H1 (cell line): ENCODE results near the gene MSI1. TPM values are rescaled to one million over a fixed set of nuclear protein-coding genes. Genes with fewer than 3 reads are reported as not detected.

Source experiments
- CTCF ChIA-PET: fragments of 300-600 bp; sonication (Branson Sonifier 250); formaldehyde crosslinking; loops from one replicate; lab custom pipeline; 2021; ENCODE audit not compliant: partially characterized antibody; lab: Charles Lee
- POLR2A ChIA-PET: fragments of 300-600 bp; sonication (Branson Sonifier 250); formaldehyde crosslinking; loops from one replicate; lab custom pipeline; 2021; ENCODE audit warnings: inconsistent platforms; ENCODE audit not compliant: partially characterized antibody; lab: Charles Lee
- DNase-seq, 2 experiments: peaks; one replicate each; pipeline versions ENCODE4 v3.0.0 to v3.0.0-alpha.2; 2010 to 2022; ENCODE audit warnings: low spot score in 2 of 2, low read depth in 1 of 2, mixed read lengths in 1 of 2
- FAIRE-seq: peaks from 2 replicates; lab custom pipeline; 2011; peaks lifted over from hg19 to GRCh38; lab: Jason Lieb, UNC
- H2AFZ ChIP-seq: 2 replicates; pipeline ENCODE4 v1.8.1; 2012; ENCODE audit warnings: low read length, inconsistent platforms
- H2AK5ac ChIP-seq: 2 replicates; pipeline ENCODE4 v1.6.1; 2013; ENCODE audit warnings: low read depth, low read length
- H2BK120ac ChIP-seq: replicated peaks from 2 replicates; pipeline ENCODE3; 2013; ENCODE audit warnings: low read depth, low read length, inconsistent platforms
- H2BK12ac ChIP-seq: 2 replicates; pipeline ENCODE4 v1.6.1; 2013; ENCODE audit warnings: low read depth, low read length
- H2BK15ac ChIP-seq: 2 replicates; pipeline ENCODE4 v1.6.1; 2013; ENCODE audit warnings: low read length
- H2BK20ac ChIP-seq: 2 replicates; pipeline ENCODE4 v1.6.1; 2013; ENCODE audit warnings: low read length
- H2BK5ac ChIP-seq: 2 replicates; pipeline ENCODE4 v1.6.1; 2013; ENCODE audit warnings: low read depth, low read length
- H3K14ac ChIP-seq: 2 replicates; pipeline ENCODE4 v1.6.1; 2013; ENCODE audit warnings: inconsistent platforms; ENCODE audit not compliant: insufficient read length
- H3K18ac ChIP-seq: 2 replicates; pipeline ENCODE4 v1.6.1; 2013; ENCODE audit warnings: low read length; ENCODE audit errors: extremely low read depth
- H3K23ac ChIP-seq: 2 replicates; pipeline ENCODE4 v1.6.1; 2013; ENCODE audit warnings: inconsistent platforms; ENCODE audit not compliant: insufficient read length
- H3K23me2 ChIP-seq: 2 replicates; pipeline ENCODE4 v1.6.1; 2013; ENCODE audit warnings: low read depth, low read length
- H3K27ac ChIP-seq: 2 replicates; pipeline ENCODE4 v1.6.1; 2011; ENCODE audit warnings: low read depth, low read length, inconsistent platforms
- H3K27me3 ChIP-seq, 4 experiments: replicated peaks in 1 of 4; 1 replicate in 1 of 4; 2 replicates in 3 of 4; pipeline versions ENCODE4 v1.6.1 to v1.8.1; 2011 to 2013; ENCODE audit warnings: low read length in 3 of 4, mild to moderate bottlenecking in 3 of 4, inconsistent platforms in 2 of 4, mixed read lengths in 2 of 4, moderate library complexity in 1 of 4; ENCODE audit not compliant: control insufficient read depth in 3 of 4, insufficient read depth in 3 of 4; ENCODE audit errors: extremely low read depth in 1 of 4
- H3K36me3 ChIP-seq, 4 experiments: 2 replicates each; pipeline versions ENCODE4 v1.6.1 to v1.8.1; 2011 to 2013; ENCODE audit warnings: mild to moderate bottlenecking in 4 of 4, low read length in 3 of 4, moderate library complexity in 2 of 4, control low read depth in 1 of 4, inconsistent platforms in 1 of 4; ENCODE audit not compliant: insufficient read depth in 4 of 4, control insufficient read depth in 2 of 4
- H3K4ac ChIP-seq: replicated peaks from 2 replicates; pipeline ENCODE3; 2013; ENCODE audit warnings: low read length, low read depth, mixed read lengths, inconsistent platforms; ENCODE audit not compliant: insufficient read length
- H3K4me1 ChIP-seq, 4 experiments: replicated peaks in 1 of 4; 1 replicate in 1 of 4; 2 replicates in 3 of 4; pipeline versions ENCODE4 v1.6.1 to v1.8.1; 2011 to 2013; ENCODE audit warnings: low read length in 3 of 4, inconsistent platforms in 2 of 4, mixed read lengths in 1 of 4; ENCODE audit not compliant: insufficient read depth in 4 of 4, control insufficient read depth in 3 of 4
- H3K4me2 ChIP-seq, 2 experiments: 2 replicates each; pipeline versions ENCODE4 v1.6.1 to v1.8.1; 2011 to 2013; ENCODE audit warnings: low read depth in 2 of 2, low read length in 2 of 2, control low read depth in 1 of 2, inconsistent platforms in 1 of 2, mild to moderate bottlenecking in 1 of 2; ENCODE audit not compliant: insufficient read depth in 1 of 2
- H3K4me3 ChIP-seq, 4 experiments: fragments of 200-600, 300-600 bp in 1 of 4; sonication (generic), shearing (Covaris generic), sonication (Bioruptor Twin) in 1 of 4; 2 replicates each; pipeline versions ENCODE4 v1.5.1 to v1.8.1; 2011 to 2016; ENCODE audit warnings: low read length in 4 of 4, low read depth in 3 of 4, control low read depth in 2 of 4, inconsistent platforms in 2 of 4, mild to moderate bottlenecking in 2 of 4, mixed read lengths in 1 of 4, moderate library complexity in 1 of 4; ENCODE audit not compliant: insufficient read depth in 2 of 4; ENCODE audit errors: extremely low read depth in 1 of 4
- H3K56ac ChIP-seq: replicated peaks from 2 replicates; pipeline ENCODE3; 2013; ENCODE audit warnings: low read depth, mild to moderate bottlenecking, mixed read lengths, low read length, inconsistent platforms; ENCODE audit not compliant: insufficient read length
- H3K79me1 ChIP-seq: 2 replicates; pipeline ENCODE4 v1.6.1; 2013; ENCODE audit warnings: low read depth, low read length, control low read depth
- H3K79me2 ChIP-seq, 2 experiments: 2 replicates each; pipeline versions ENCODE4 v1.6.1 to v1.8.1; 2012 to 2013; ENCODE audit warnings: low read length in 2 of 2, mild to moderate bottlenecking in 2 of 2, inconsistent platforms in 1 of 2; ENCODE audit not compliant: insufficient read depth in 2 of 2, control insufficient read depth in 1 of 2
- H3K9ac ChIP-seq, 4 experiments: replicated peaks in 1 of 4; 1 replicate in 1 of 4; 2 replicates in 3 of 4; pipeline versions ENCODE4 v1.6.1 to v1.8.1; 2011 to 2013; ENCODE audit warnings: low read depth in 3 of 4, low read length in 3 of 4, control low read depth in 2 of 4, mild to moderate bottlenecking in 2 of 4, moderate library complexity in 2 of 4, inconsistent platforms in 1 of 4; ENCODE audit errors: extremely low read depth in 1 of 4
- H3K9me3 ChIP-seq, 2 experiments: 2 replicates each; pipeline versions ENCODE4 v1.6.1 to v1.8.1; 2012 to 2013; ENCODE audit warnings: mild to moderate bottlenecking in 2 of 2, moderate library complexity in 2 of 2, control low read depth in 1 of 2, inconsistent platforms in 1 of 2, low read depth in 1 of 2, low read length in 1 of 2, mixed read lengths in 1 of 2; ENCODE audit not compliant: insufficient read depth in 2 of 2
- H4K20me1 ChIP-seq, 2 experiments: replicated peaks in 1 of 2; 2 replicates each; pipeline versions ENCODE3 to v1.8.1; 2011 to 2013; ENCODE audit warnings: inconsistent platforms in 2 of 2, low read length in 2 of 2, mild to moderate bottlenecking in 1 of 2; ENCODE audit not compliant: insufficient read depth in 2 of 2, control insufficient read depth in 1 of 2
- H4K5ac ChIP-seq: 2 replicates; pipeline ENCODE4 v1.6.1; 2013; ENCODE audit warnings: low read length, low read depth, mixed read lengths, inconsistent platforms; ENCODE audit not compliant: insufficient read length
- H4K8ac ChIP-seq: 2 replicates; pipeline ENCODE4 v1.8.0; 2013; ENCODE audit warnings: mild to moderate bottlenecking, moderate library complexity, low read length, inconsistent platforms; ENCODE audit not compliant: insufficient read depth; ENCODE audit errors: extremely low read depth
- H4K91ac ChIP-seq: replicated peaks from 2 replicates; pipeline ENCODE3; 2013; ENCODE audit warnings: low read length, mixed read lengths, inconsistent platforms; ENCODE audit not compliant: insufficient read length
- BACH1 ChIP-seq: IDR thresholded peaks from 2 replicates; pipeline ENCODE4 v1.6.1; 2012; ENCODE audit warnings: low read length, improper control_type of control experiment
- CHD2 ChIP-seq: IDR thresholded peaks from 2 replicates; pipeline ENCODE4 v1.6.1; 2012; ENCODE audit warnings: low read length, improper control_type of control experiment
- JUND ChIP-seq: IDR thresholded peaks from 2 replicates; pipeline ENCODE4 v1.6.1; 2011; ENCODE audit warnings: mild to moderate bottlenecking, improper control_type of control experiment, low read length
- KDM4A ChIP-seq: IDR thresholded peaks from one replicate; pipeline ENCODE4 v1.7.1; 2012; ENCODE audit warnings: low read depth, mild to moderate bottlenecking, moderate library complexity, low read length, inconsistent platforms; ENCODE audit not compliant: severe bottlenecking
- KDM5A ChIP-seq: fragments of 200-600 bp; IDR thresholded peaks from 2 replicates; pipeline ENCODE4 v1.7.1; 2012; ENCODE audit warnings: mild to moderate bottlenecking, low read length, inconsistent platforms, mixed read lengths
- POLR2A ChIP-seq, 2 experiments: IDR thresholded peaks; 1 replicate in 1 of 2; 2 replicates in 1 of 2; pipeline ENCODE4 v1.6.1; 2011; ENCODE audit warnings: low read depth in 2 of 2, low read length in 2 of 2, mild to moderate bottlenecking in 2 of 2; ENCODE audit errors: control extremely low read depth in 1 of 2
- POU5F1 ChIP-seq: IDR thresholded peaks from 2 replicates; pipeline ENCODE4 v1.6.1; 2011; ENCODE audit warnings: low read depth, mild to moderate bottlenecking, low read length, moderate library complexity
- RAD21 ChIP-seq, 2 experiments: IDR thresholded peaks in 1 of 2; conservative IDR thresholded peaks in 1 of 2; 2 replicates each; pipeline ENCODE4 v1.6.1; 2011; ENCODE audit warnings: low read depth in 2 of 2, low read length in 2 of 2, improper control_type of control experiment in 1 of 2, inconsistent platforms in 1 of 2, mild to moderate bottlenecking in 1 of 2, moderate library complexity in 1 of 2
- WGBS, 2 experiments: shearing (Covaris generic) in 1 of 2; methylation state at CpG; one replicate each; pipeline versions ENCODE4 v1.1.6 to v1.1.7; 2013 to 2015; ENCODE audit warnings: low lambda C conversion rate in 2 of 2, mixed read lengths in 2 of 2, inconsistent platforms in 1 of 2, low coverage in 1 of 2, missing lambda C conversion rate in 1 of 2; ENCODE audit not compliant: insufficient replicate concordance in 2 of 2, insufficient coverage in 1 of 2, insufficient read length in 1 of 2; ENCODE audit errors: extremely low coverage in 1 of 2, missing lambda C conversion rate in 1 of 2; 5-methylcytosine and 5-hydroxymethylcytosine counted together
- polyA plus RNA-seq, 7 experiments: library from polyadenylated mRNA; depleted of rRNA in 3 of 7; stranded (reverse) in 5 of 7; unstranded in 2 of 7; fragments of >200 nt in 5 of 7; fragments of 200-250 nt in 2 of 7; gene quantifications; 1 replicate in 5 of 7; 2 replicates in 1 of 7; 4 replicates in 1 of 7; pipeline versions ENCODE4 v1.2.1 to v1.2.3, GENCODE V29; 2011 to 2013; ENCODE audit warnings: missing spikeins in 2 of 7, mixed read lengths in 2 of 7
- total RNA-seq: library from RNA; stranded (reverse); fragmentation: NEBNext Ultra II Directional; extraction: Animal tissue kit (Norgen Biotek cat#: 25700); gene quantifications from 2 replicates; pipeline ENCODE4 v1.2.1, GENCODE V29; 2021
- TF ChIP-seq, protein P1 (sequence below), 3 experiments: IDR thresholded peaks; 1 replicate in 2 of 3; 2 replicates in 1 of 3; pipeline versions ENCODE4 v1.5.1 to v1.6.1; 2011; ENCODE audit warnings: low read length in 3 of 3, mild to moderate bottlenecking in 3 of 3, inconsistent platforms in 2 of 3, low read depth in 1 of 3, moderate library complexity in 1 of 3; ENCODE audit not compliant: insufficient read depth in 1 of 3; ENCODE audit errors: control extremely low read depth in 1 of 3
- TF ChIP-seq, protein P2 (sequence below): IDR thresholded peaks from 2 replicates; pipeline ENCODE4 v1.6.1; 2012; ENCODE audit warnings: inconsistent platforms

The MSI1 gene
- total and polyA plus RNA-seq, 2 of the 8 experiments (the other 6 are each of a cell fraction or from before 2014, with no cell fraction given): 13.5 to 51.9 TPM

DNA sequence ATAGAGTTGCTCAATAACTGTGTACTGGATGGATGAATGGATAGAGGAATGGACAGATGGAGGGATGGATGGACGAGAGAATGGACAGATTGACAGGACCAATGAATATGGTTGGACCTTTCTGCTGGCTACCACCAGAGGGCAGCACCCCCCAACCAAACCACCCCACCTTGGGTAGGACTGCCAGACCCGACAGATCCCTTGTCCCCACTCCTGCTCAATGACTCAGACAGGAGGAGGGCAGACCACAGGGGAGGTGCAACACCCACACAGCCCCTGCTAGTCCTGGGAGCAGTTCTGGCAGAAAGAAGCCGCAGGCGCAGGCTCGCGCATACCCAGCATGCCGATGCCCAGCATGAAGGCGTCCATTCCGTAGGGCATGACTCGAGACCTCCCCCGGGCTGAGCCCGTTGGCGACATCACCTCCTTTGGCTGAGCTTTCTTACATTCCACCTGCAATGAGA lies 12.4 kb downstream of the MSI1 start:
- peaks cover 3% of the 10 kb centered on the region; the same call in 1 of the 2 replicates for H3K23me2 ChIP-seq
- WGBS, 2 experiments: 70% methylated on average over 13 of the region's 13 CpGs; no CpG with 5 or more reads in 1 of the 2 experiments
- H3K56ac ChIP-seq: no peak overlapping the region
- no peak overlapping the region for H4K91ac ChIP-seq
- no peaks in the 10 kb centered on the region for H3K27me3 ChIP-seq
- peaks cover 0 to 5% of the 10 kb centered on the region in 2 experiments; a peak in 2 of 4 replicates for H3K79me2 ChIP-seq
- H3K4ac ChIP-seq: no peak overlapping the region
- POLR2A ChIA-PET: interaction anchor here (0.6 to 9.2 kb wide), 11 partner anchors 11 to 155 kb away, joined by 3 to 78 read pairs (median 4); partner anchors contain the start of genes GATC, MSI1, RPLP0 and TRIAP1
- no peak overlapping the region for H2BK120ac ChIP-seq
- no peak overlapping the region for H2BK15ac ChIP-seq
- no peak overlapping the region for H3K27ac ChIP-seq
- peaks cover 26 to 52% (median 40%) of the 10 kb centered on the region in 4 experiments for H3K36me3 ChIP-seq
- H3K79me1 ChIP-seq: no peaks in the 10 kb centered on the region
- no peak overlapping the region for H3K18ac ChIP-seq
- H3K23ac ChIP-seq: no peak overlapping the region
- peak; percentile 83 for FAIRE-seq
- no peak overlapping the region for H3K14ac ChIP-seq
- no peak overlapping the region for H3K4me3 ChIP-seq
- no peak overlapping the region for H2BK20ac ChIP-seq
- no peak overlapping the region for H2BK12ac ChIP-seq
- no peak overlapping the region for H2AK5ac ChIP-seq
- peaks cover 10 to 11% of the 10 kb centered on the region in 2 experiments for H4K20me1 ChIP-seq
- no peak overlapping the region for H4K5ac ChIP-seq
- CTCF ChIA-PET: interaction anchor here (0.6 to 12.5 kb wide), 36 partner anchors 8 to 129 kb away, joined by 3 to 310 read pairs (median 4); partner anchors contain the start of genes COX6A1, GATC and TRIAP1
- DNase-seq: peak; percentile 80 to 90
- no peak overlapping the region for H2BK5ac ChIP-seq
- no peak overlapping the region for H3K4me2 ChIP-seq
- H3K9ac ChIP-seq: no peak overlapping the region
- no peaks in the 10 kb centered on the region for H3K9me3 ChIP-seq
- H4K8ac ChIP-seq: no peak overlapping the region
- H2AFZ ChIP-seq: no peak overlapping the region
- peaks cover 8 to 16% (median 13%) of the 10 kb centered on the region in 4 experiments for H3K4me1 ChIP-seq
- no peak for TF ChIP-seq POU5F1
- TF ChIP-seq RAD21 (IDR thresholded peaks at IDR 0.05 in 1 of 2, conservative IDR thresholded peaks at IDR 0.05 in 1 of 2; ENCODE audit: low read depth in 2 of 2, low read length in 2 of 2): peak; percentile 93 to 96
- no peak for TF ChIP-seq KDM4A
- TF ChIP-seq, protein P1, sequence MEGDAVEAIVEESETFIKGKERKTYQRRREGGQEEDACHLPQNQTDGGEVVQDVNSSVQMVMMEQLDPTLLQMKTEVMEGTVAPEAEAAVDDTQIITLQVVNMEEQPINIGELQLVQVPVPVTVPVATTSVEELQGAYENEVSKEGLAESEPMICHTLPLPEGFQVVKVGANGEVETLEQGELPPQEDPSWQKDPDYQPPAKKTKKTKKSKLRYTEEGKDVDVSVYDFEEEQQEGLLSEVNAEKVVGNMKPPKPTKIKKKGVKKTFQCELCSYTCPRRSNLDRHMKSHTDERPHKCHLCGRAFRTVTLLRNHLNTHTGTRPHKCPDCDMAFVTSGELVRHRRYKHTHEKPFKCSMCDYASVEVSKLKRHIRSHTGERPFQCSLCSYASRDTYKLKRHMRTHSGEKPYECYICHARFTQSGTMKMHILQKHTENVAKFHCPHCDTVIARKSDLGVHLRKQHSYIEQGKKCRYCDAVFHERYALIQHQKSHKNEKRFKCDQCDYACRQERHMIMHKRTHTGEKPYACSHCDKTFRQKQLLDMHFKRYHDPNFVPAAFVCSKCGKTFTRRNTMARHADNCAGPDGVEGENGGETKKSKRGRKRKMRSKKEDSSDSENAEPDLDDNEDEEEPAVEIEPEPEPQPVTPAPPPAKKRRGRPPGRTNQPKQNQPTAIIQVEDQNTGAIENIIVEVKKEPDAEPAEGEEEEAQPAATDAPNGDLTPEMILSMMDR (IDR thresholded peaks at IDR 0.05; ENCODE audit: control extremely low read depth in 1 of 3, insufficient read depth in 1 of 3, low read depth in 1 of 3, low read length in 3 of 3): peak; percentile 91 to 94 (median 93)
- TF ChIP-seq, protein P2, sequence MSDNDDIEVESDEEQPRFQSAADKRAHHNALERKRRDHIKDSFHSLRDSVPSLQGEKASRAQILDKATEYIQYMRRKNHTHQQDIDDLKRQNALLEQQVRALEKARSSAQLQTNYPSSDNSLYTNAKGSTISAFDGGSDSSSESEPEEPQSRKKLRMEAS: 0 out of 2 replicates have a peak, but pooled peaks have one; percentile 8
- peak; percentile 48 for TF ChIP-seq CHD2
- no peak for TF ChIP-seq POLR2A (IDR thresholded peaks at IDR 0.05; ENCODE audit: control extremely low read depth in 1 of 2, low read depth in 2 of 2, low read length in 2 of 2)
- peak; percentile 55; the same call in 1 of the 2 replicates for TF ChIP-seq BACH1
- TF ChIP-seq KDM5A: no peak
- peak; percentile 75 for TF ChIP-seq JUND
